ENCODE measurements around the gene ZSCAN21. TPM values are rescaled to one million over a fixed set of nuclear protein-coding genes. Genes with fewer than 3 reads are reported as not detected.

The ZSCAN21 gene
- total RNA-seq, 1 donor from 2014 or later: 17.0 TPM

- peaks cover 28% of the 10 kb centered on the region for H3K4me1 Mint-ChIP-seq
- peaks cover 7% of the 10 kb centered on the region for H3K27me3 Mint-ChIP-seq (ENCODE audit: low read depth)
- no peak for DNase-seq (ENCODE audit: low spot score in 2 of 2, unreplicated experiment in 2 of 2)
- peak overlapping the region; percentile 91 for H3K4me3 Mint-ChIP-seq
- H3K27ac Mint-ChIP-seq: peak overlapping the region; percentile 93
- TF ChIP-seq CTCF (IDR thresholded peaks at IDR 0.05; ENCODE audit: unreplicated experiment): no peak
- peaks cover 3% of the 10 kb centered on the region for H3K36me3 Mint-ChIP-seq
- H3K9me3 Mint-ChIP-seq: no peaks in the 10 kb centered on the region
These were observed 33.2 kb upstream of the ZSCAN21 start for GRCh38 chr7:100016215-100016901.

- Mint-ChIP-seq H3K4me1 (peaks cover 30% of the 10 kb centered on the region), H3K4me3 (peak overlapping the region; percentile 30), H3K27ac (peak overlapping the region; percentile 69), H3K9me3 (no peaks in the 10 kb centered on the region), H3K36me3 (peaks cover 5% of the 10 kb centered on the region), H3K27me3 (ENCODE audit: low read depth) (no peaks in the 10 kb centered on the region)
- no peak for TF ChIP-seq CTCF (IDR thresholded peaks at IDR 0.05; ENCODE audit: unreplicated experiment)
- DNase-seq (ENCODE audit: low spot score in 2 of 2, unreplicated experiment in 2 of 2): no peak
These were observed 32.3 kb upstream of the ZSCAN21 start for GRCh38 chr7:100017300-100017699.

GRCh38 chr7:100017875-100018274 lies 31.7 kb upstream of the ZSCAN21 start:
- Mint-ChIP-seq H3K27me3 (ENCODE audit: low read depth) (no peaks in the 10 kb centered on the region), H3K27ac (no peak overlapping the region)

GRCh38 chr7:100019908-100020307 lies 29.7 kb upstream of the ZSCAN21 start:
- no peak for TF ChIP-seq CTCF (IDR thresholded peaks at IDR 0.05; ENCODE audit: unreplicated experiment)
- H3K36me3 Mint-ChIP-seq: peaks cover 19% of the 10 kb centered on the region
- no peak overlapping the region for H3K4me3 Mint-ChIP-seq
- H3K27me3 Mint-ChIP-seq (ENCODE audit: low read depth): no peaks in the 10 kb centered on the region
- peaks cover 40% of the 10 kb centered on the region for H3K4me1 Mint-ChIP-seq
- H3K27ac Mint-ChIP-seq: peak overlapping the region; percentile 20
- H3K9me3 Mint-ChIP-seq: no peaks in the 10 kb centered on the region
- DNase-seq (ENCODE audit: low spot score in 2 of 2, unreplicated experiment in 2 of 2): no peak

More at GRCh38 chr7:100017875-100018274, 31.7 kb upstream of the ZSCAN21 start:
- no peak for TF ChIP-seq CTCF (IDR thresholded peaks at IDR 0.05; ENCODE audit: unreplicated experiment)
- H3K4me1 Mint-ChIP-seq: peaks cover 36% of the 10 kb centered on the region
- H3K36me3 Mint-ChIP-seq: peaks cover 7% of the 10 kb centered on the region
- DNase-seq (ENCODE audit: low spot score in 2 of 2, unreplicated experiment in 2 of 2): no peak
- no peak overlapping the region for H3K4me3 Mint-ChIP-seq
- no peaks in the 10 kb centered on the region for H3K9me3 Mint-ChIP-seq

GRCh38 chr7:100021297-100021696 lies 28.3 kb upstream of the ZSCAN21 start:
- H3K9me3 Mint-ChIP-seq: no peaks in the 10 kb centered on the region
- TF ChIP-seq CTCF (IDR thresholded peaks at IDR 0.05; ENCODE audit: unreplicated experiment): no peak
- H3K27me3 Mint-ChIP-seq (ENCODE audit: low read depth): no peaks in the 10 kb centered on the region
- no peak overlapping the region for H3K27ac Mint-ChIP-seq
- peaks cover 25% of the 10 kb centered on the region for H3K36me3 Mint-ChIP-seq
- H3K4me1 Mint-ChIP-seq: peaks cover 33% of the 10 kb centered on the region
- no peak for DNase-seq (ENCODE audit: low spot score in 2 of 2, unreplicated experiment in 2 of 2)
- H3K4me3 Mint-ChIP-seq: no peak overlapping the region

Measured in mesothelial cell of epicardium (in vitro differentiated cells).